Heart right ventricle (tissue), 16 donors: ENCODE data around the gene ADAMTS17. TPM values are rescaled to one million over a fixed set of nuclear protein-coding genes. Genes with fewer than 3 reads are reported as not detected.

Experiments used
- ATAC-seq, 8 donors: fragments of 200-7000 bp; cut with Tn5 transposase; one replicate each; pipeline ENCODE4 v1.9.1; 2020; ENCODE audit warnings: mild to moderate bottlenecking in 8 of 8, moderate library complexity in 8 of 8, moderate number of reproducible peaks in 1 of 8
- DNase-seq, 2 donors: peaks; one replicate each; pipeline ENCODE4 v3.0.0-alpha.2; 2020
- H3K27ac ChIP-seq, 10 donors: fragments of 200-600 bp; sonication (generic) in 2 of 10; one replicate each; pipeline versions ENCODE4 v1.5.0 to v1.8.0; 2020 to 2022; ENCODE audit warnings: mild to moderate bottlenecking in 3 of 10
- H3K27me3 ChIP-seq, 7 donors: fragments of 200-600 bp; one replicate each; pipeline ENCODE4 v1.8.0; 2021 to 2022; ENCODE audit warnings: mild to moderate bottlenecking in 2 of 7
- H3K36me3 ChIP-seq, 9 donors: fragments of 200-600 bp; sonication (generic) in 1 of 9; one replicate each; pipeline versions ENCODE4 v1.5.0 to v1.8.0; 2020 to 2022; ENCODE audit warnings: mild to moderate bottlenecking in 2 of 9
- H3K4me1 ChIP-seq, 9 donors: fragments of 200-600 bp; sonication (generic) in 1 of 9; one replicate each; pipeline versions ENCODE4 v1.5.0 to v1.8.0; 2020 to 2022; ENCODE audit warnings: mild to moderate bottlenecking in 4 of 9
- H3K4me3 ChIP-seq, 10 donors: fragments of 200-600 bp; sonication (generic) in 2 of 10; one replicate each; pipeline versions ENCODE4 v1.5.0 to v1.8.0; 2020 to 2022; ENCODE audit warnings: mild to moderate bottlenecking in 7 of 10, moderate library complexity in 2 of 10
- H3K9me3 ChIP-seq, 11 donors: fragments of 200-600 bp in 10 of 11; sonication (generic) in 2 of 11; one replicate each; pipeline versions ENCODE4 v1.5.0 to v1.8.0; 2013 to 2022; ENCODE audit warnings: mild to moderate bottlenecking in 2 of 11, control low read depth in 1 of 11, moderate library complexity in 1 of 11
- CTCF ChIP-seq, 9 donors: fragments of 200-600 bp; sonication (generic) in 2 of 9; IDR thresholded peaks; one replicate each; pipeline versions ENCODE4 v1.5.0 to v1.8.0; 2021 to 2022; ENCODE audit warnings: antibody characterized with exemption in 9 of 9, mild to moderate bottlenecking in 5 of 9, moderate library complexity in 1 of 9
- WGBS, 2 donors: extraction: QIAGEN DNeasy Blood & Tissue Kit; methylation state at CpG; one replicate each; pipeline ENCODE4 v1.1.7; 2013; ENCODE audit warnings: inconsistent platforms in 1 of 2; 5-methylcytosine and 5-hydroxymethylcytosine counted together
- intact Hi-C, 10 donors: fragments of 100-400 bp; cut with DNase I; formaldehyde crosslinking; loops; one replicate each; pipeline versions ENCODE4 v1.11.1 to v1.14.2; 2022
- polyA plus RNA-seq, 2 donors: library from polyadenylated mRNA; stranded (reverse); fragments of 200-250 nt; gene quantifications; one replicate each; pipeline ENCODE4 v1.2.3, GENCODE V29; 2013
- total RNA-seq, 10 donors: library from RNA; stranded (reverse); fragmentation: NEBNext Ultra II Directional in 3 of 10; extraction: Animal tissue kit (Norgen Biotek cat#: 25700) in 3 of 10; gene quantifications; one replicate each; pipeline versions ENCODE4 v1.2.1 to v1.2.4, GENCODE V29; 2021 to 2023
- donor health status: Arrhythmogenic right ventricular cardiomyopathy.
- donor health status: ischemic (EF 13 %, LVEDD 7.1; RV severe dilation, severe dysfunction).
- donor health status: healthy with polysubstance abuse.
- donor health status: DM: no; HTN: yes; CAD: no.
- donor health status: DM: no; HTN: no; CAD: no.
- donor health status: ischemic (EF 25% LVEDD 6.9; RV normal size, moderate dysfunction).
- donor health status: ischemic (EF 25% LVEDD 5.7; RV mildly dilated, moderate dysfunction).
- donor health status: healthy.
- donor health status: DM: yes; HTN: yes; CAD: no.
- donor health status: Ischemic cardiomyopathy.
- donor health status: ischemic (EF 35%, LVEDD 5.7; RV mildly dilated, moderate dysfunction).
- donor health status: nonischemic (EF 11% LVEDD 7.7; RV severe dilation, severe dysfunction).
- donor health status: DM: yes; HTN: yes; CAD: no.
- donor health status: PGD.
- donor health status: ischemic (EF 29% LVEDD 5.4; RV normal size, mild dysfunction).
- donor health status: nonischemic (EF 23%, LVEDD 6.1; RV moderate dilation, normal function).

ADAMTS17 gene
- total and polyA plus RNA-seq, 12 donors, result 0.47 to 5.0 (median 1.2) TPM

GRCh38 chr15:100082761-100083402 lies 258.9 kb downstream of the ADAMTS17 start:
- Histone ChIP-seq H3K4me1 (peaks cover 0 to 14% (median 0%) of the 10 kb centered on the region in 9 donors), H3K27ac (peak overlapping the region in 5 of 10 donors; percentile 13 to 58 (median 22)), H3K4me3 (no peak overlapping the region), H3K9me3 (no peaks in the 10 kb centered on the region), H3K36me3 (no peaks in the 10 kb centered on the region), H3K27me3 (no peaks in the 10 kb centered on the region)
- intact Hi-C loops, result no loop called here
- TF ChIP-seq CTCF (IDR thresholded peaks at IDR 0.05), result no peak
- ATAC-seq (peak; percentile 49 to 99 (median 82)), DNase-seq (peak in 1 of 2 donors; percentile 34)
- 56 to 65% methylated on average over 7 of the region's 7 CpGs for WGBS, 2 donors

- H3K4me1 ChIP-seq, result peaks cover 0 to 14% (median 0%) of the 10 kb centered on the region in 9 donors
- no peak overlapping the region for H3K4me3 ChIP-seq
- DNase-seq (no peak), ATAC-seq (no peak)
- H3K27ac ChIP-seq, result no peak overlapping the region
- no peaks in the 10 kb centered on the region for H3K9me3 ChIP-seq
- no peaks in the 10 kb centered on the region for H3K27me3 ChIP-seq
- 90 to 96% methylated on average over 4 of the region's 4 CpGs for WGBS, 2 donors
- TF ChIP-seq CTCF (IDR thresholded peaks at IDR 0.05), result no peak
- no peaks in the 10 kb centered on the region for H3K36me3 ChIP-seq
- intact Hi-C loops, result no loop called here
Measured at GRCh38 chr15:100081454-100081853, 260.3 kb downstream of the ADAMTS17 start.

- ATAC-seq, result no peak
- DNase-seq, result no peak
- Histone ChIP-seq H3K4me3 (no peak overlapping the region), H3K27ac (no peak overlapping the region), H3K36me3 (no peaks in the 10 kb centered on the region), H3K4me1 (peaks cover 0 to 17% (median 0%) of the 10 kb centered on the region in 9 donors), H3K27me3 (no peaks in the 10 kb centered on the region), H3K9me3 (no peaks in the 10 kb centered on the region)
- intact Hi-C loops, result loop anchor here in 1 of 10 donors (10.0 kb wide), 1 partner anchor 56 kb away; no protein-coding TSS in a partner anchor
- 65 to 82% methylated on average over 6 of the region's 6 CpGs for WGBS, 2 donors
- TF ChIP-seq CTCF (IDR thresholded peaks at IDR 0.05), result no peak
Measured at GRCh38 chr15:100078511-100079220, 263.1 kb downstream of the ADAMTS17 start.

GRCh38 chr15:100075229-100075628 lies 266.5 kb downstream of the ADAMTS17 start:
- no peak overlapping the region for H3K27ac ChIP-seq
- no peak for DNase-seq
- H3K9me3 ChIP-seq, result peaks cover 0 to 4% (median 0%) of the 10 kb centered on the region in 11 donors
- intact Hi-C loops, result loop anchor here in 1 of 10 donors (10.0 kb wide), 1 partner anchor 60 kb away; no protein-coding TSS in a partner anchor
- no peak overlapping the region for H3K4me3 ChIP-seq
- ATAC-seq, result peak in 2 of 8 donors; percentile 29 to 30
- no peak for TF ChIP-seq CTCF (IDR thresholded peaks at IDR 0.05)
- H3K4me1 ChIP-seq, result peaks cover 0 to 11% (median 0%) of the 10 kb centered on the region in 9 donors
- H3K36me3 ChIP-seq, result no peaks in the 10 kb centered on the region
- no peaks in the 10 kb centered on the region for H3K27me3 ChIP-seq
- 30 to 45% methylated on average over 1 of the region's 1 CpG for WGBS, 2 donors
